Erythroblast (primary cell): ENCODE results near the gene DIP2A.

Experiments used
- GATA1 ChIP-seq: IDR thresholded peaks from 2 replicates; pipeline ENCODE4 v1.6.1; 2011; ENCODE audit warnings: low read depth, mild to moderate bottlenecking, control low read depth, low read length, moderate library complexity
- POLR2A ChIP-seq: IDR thresholded peaks from 2 replicates; pipeline ENCODE4 v1.6.1; 2011; ENCODE audit warnings: mild to moderate bottlenecking, low read length

- TF ChIP-seq POLR2A, result no peak
- TF ChIP-seq GATA1, result no peak
Measured at GRCh38 chr21:46411236-46411635, 47.5 kb upstream of the DIP2A start.
